ENCODE measurements around the gene ERN2.

DNA sequence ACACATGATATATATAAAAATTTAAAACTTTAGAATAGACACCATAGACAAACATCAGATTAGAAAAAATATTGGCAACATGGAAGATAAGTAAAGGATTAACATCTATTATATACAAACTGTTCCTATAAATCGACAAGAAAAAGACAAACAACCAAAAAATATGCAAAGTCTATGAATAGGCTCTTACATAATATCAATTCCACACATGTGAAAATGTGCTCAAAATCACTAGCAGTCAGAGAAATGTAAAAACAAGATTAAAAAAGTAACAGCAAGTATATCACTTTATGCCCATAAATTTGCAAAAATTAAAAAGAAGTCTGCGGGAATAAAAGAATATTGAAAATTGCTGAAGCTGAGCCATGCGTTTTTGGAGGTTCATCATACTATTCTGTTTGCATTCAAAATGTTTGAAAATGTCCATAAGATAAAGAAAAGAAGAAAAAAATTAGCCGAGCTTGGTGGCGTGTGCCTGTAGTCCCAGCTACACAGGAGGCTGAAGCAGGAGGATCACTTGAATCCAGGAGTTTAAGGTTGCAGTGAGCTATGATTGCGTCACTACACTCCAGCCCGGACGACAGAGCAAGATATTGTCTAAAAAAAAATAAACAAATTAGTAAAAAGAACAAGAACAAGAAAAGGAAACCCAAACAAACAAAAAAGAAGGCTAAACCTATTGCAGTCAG lies 11.2 kb upstream of the ERN2 start:
- no peak for TF ChIP-seq CTCF (IDR thresholded peaks at IDR 0.05)
- TF ChIP-seq TEAD4 (CRISPR knock-in tag; IDR thresholded peaks at IDR 0.05), result no peak
- no peak for TF ChIP-seq USF1 (CRISPR knock-in tag; IDR thresholded peaks at IDR 0.05)
- TF ChIP-seq GABPB1 (CRISPR knock-in tag; IDR thresholded peaks at IDR 0.05), result no peak
- TF ChIP-seq SMAD3 (CRISPR knock-in tag; IDR thresholded peaks at IDR 0.05; ENCODE audit: borderline replicate concordance), result no peak
- TF ChIP-seq KAT7 (CRISPR knock-in tag; IDR thresholded peaks at IDR 0.05; ENCODE audit: borderline replicate concordance), result no peak
- no peak for TF ChIP-seq ATF1 (CRISPR knock-in tag; IDR thresholded peaks at IDR 0.05)
- TF ChIP-seq MLX (CRISPR knock-in tag; IDR thresholded peaks at IDR 0.05), result no peak

Measured in WTC11 (cell line).